Measurements from ENCODE around the gene GRSF1.

GRCh38 chr4:70772929-70773555, 66.6 kb downstream of the GRSF1 start:
- TF ChIP-seq CTCF (conservative IDR thresholded peaks at IDR 0.05 in 1 of 2, IDR thresholded peaks at IDR 0.05 in 1 of 2; ENCODE audit: extremely low read depth in 1 of 2, insufficient read depth in 1 of 2, low read depth in 1 of 2, low read length in 2 of 2), result no peak
- TF ChIP-seq EZH2 (IDR thresholded peaks at IDR 0.05; ENCODE audit: borderline replicate concordance, low read length), result no peak
